Kidney tubule cell (primary cell): ENCODE data around the gene ANTXR1.
"Not testable (repeated sequence)": the region's sequence is repeated elsewhere in the genome, so short reads cannot be mapped to it uniquely, and the experiment has no call there.

ENCODE experiments used
- DNase-seq: peaks from one replicate; pipeline ENCODE4 v3.0.0-alpha.2; 2018; ENCODE audit warnings: low spot score

The ANTXR1 gene

DNA sequence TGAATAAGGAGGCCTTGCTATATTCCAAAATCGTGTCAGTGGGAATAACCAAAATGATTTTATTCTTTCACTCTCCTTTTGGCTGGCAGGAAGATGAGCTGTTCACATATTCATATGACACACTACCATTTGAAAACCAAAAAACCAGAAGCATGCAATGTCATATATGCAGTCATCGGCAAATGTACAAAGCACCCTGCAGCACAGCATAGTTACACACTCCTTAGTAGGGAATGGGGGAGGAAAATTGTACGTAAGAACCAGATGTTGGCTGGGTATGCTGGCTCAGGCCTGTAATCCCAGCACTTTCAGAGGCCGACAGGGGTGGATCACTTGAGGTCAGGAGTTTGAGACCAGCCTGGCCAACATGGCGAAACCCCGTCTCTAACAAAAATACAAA is 197.4 kb downstream of the ANTXR1 start:
- DNase-seq = no peak

GRCh38 chr2:69211048-69211447 is 198.1 kb downstream of the ANTXR1 start:
- DNase-seq = no peak

GRCh38 chr2:69211686-69212085 is 198.7 kb downstream of the ANTXR1 start:
- DNase-seq = no peak

GRCh38 chr2:69212238-69213028 is 199.5 kb downstream of the ANTXR1 start:
- DNase-seq = no peak

DNA sequence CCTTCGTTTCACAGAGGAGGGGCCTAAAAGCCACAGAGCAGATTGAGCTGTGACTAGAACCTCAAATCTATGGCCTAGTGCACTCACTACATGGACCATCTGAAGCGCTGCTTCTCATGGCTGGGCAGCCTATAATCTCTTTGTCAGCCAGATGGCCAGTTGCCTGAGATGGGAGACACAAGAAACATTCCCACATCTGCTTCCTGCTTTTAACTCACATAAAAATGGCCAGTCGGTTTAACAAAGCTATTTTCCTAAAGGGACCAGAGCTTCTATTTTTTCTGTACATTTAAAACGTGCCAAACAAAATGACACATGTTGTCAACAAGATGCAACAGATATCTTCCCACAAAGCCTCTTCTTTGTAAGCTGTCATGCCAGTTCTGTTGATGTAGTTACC is 200.2 kb downstream of the ANTXR1 start:
- DNase-seq = no peak

- DNase-seq = no peak
Measured at GRCh38 chr2:69213782-69214181, 200.8 kb downstream of the ANTXR1 start.

DNA sequence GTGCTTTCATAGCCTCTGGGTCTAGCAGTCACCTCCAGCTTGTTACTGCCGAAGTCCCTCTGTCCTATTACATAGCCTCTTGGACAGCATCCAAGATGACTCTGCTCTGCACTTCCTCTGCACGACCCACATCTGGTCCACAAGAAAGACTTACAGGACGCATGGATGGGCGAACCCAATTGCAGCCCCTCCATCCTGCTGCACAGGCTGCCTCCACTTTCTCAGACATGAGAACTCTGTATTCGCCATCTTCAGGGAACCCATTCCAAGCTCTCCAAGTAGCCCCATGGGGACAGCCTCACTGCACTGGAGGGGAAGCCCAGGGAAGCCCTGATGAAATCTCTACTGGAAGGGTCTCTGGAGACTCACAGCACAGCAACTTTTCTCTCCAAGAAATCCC is 201.9 kb downstream of the ANTXR1 start:
- DNase-seq = peak; percentile 71

DNA sequence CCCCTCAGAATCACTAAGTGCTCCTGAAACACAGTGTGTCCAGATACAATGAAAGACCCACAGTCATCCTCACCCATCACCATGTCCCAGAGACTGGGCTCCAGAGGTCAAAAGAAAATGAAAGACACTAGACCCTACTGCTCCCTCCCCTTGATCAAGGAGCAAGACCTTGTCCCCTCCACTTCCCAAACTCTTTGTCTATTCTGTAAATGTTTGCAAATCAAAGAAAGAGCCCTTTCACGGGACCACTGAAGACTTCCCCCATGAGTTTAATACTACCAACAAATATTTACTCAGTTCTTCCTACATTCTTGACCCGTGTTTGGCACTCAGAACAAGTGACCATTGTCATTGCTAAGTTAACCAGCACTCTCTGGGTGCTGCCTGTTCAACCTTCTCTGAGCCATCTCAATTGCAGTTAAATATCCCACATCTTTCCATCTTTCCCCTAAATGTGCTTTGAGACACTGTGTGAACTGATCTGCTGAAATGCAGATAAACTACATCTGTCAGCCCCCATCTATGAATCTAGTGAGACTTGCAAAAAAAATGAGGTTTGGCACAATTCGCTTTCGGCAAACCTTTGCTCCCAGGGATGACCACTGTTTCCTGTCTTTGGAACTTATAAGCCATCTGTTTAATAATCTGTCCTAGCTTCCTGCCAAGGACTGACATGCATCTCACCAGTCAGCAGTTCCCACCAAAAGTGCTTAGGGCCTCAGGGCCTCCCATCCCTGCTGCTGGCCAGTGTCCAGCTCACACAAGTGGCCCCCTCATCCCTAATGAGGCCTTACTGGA is 203.8 kb downstream of the ANTXR1 start:
- no peak for DNase-seq

GRCh38 chr2:69217333-69218080 is 204.5 kb downstream of the ANTXR1 start:
- no peak for DNase-seq

- DNase-seq = no peak
Measured at GRCh38 chr2:69221512-69221911, 208.5 kb downstream of the ANTXR1 start.

GRCh38 chr2:69221960-69222751 is 209.2 kb downstream of the ANTXR1 start:
- DNase-seq = peak; percentile 51

GRCh38 chr2:69222953-69223658 is 210.1 kb downstream of the ANTXR1 start:
- peak; percentile 35 for DNase-seq

- peak; percentile 26 for DNase-seq
Measured at GRCh38 chr2:69223759-69224511, 211.0 kb downstream of the ANTXR1 start.

DNA sequence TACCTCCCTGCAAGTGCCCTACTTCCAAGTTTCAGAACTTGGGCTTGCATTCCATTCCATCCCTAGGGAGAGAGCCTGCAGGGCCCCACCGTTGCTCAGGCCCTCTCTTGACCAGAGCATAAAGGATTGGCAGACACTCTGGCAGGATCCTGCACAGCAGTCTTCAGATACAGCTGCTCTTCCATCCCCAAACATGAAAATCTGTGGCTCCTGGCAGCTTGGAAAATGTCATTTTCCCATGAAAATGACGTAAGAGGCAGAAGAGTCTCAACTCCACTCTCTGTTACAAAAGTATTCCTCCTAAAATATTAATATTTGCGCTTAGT is 211.5 kb downstream of the ANTXR1 start:
- no peak for DNase-seq

DNA sequence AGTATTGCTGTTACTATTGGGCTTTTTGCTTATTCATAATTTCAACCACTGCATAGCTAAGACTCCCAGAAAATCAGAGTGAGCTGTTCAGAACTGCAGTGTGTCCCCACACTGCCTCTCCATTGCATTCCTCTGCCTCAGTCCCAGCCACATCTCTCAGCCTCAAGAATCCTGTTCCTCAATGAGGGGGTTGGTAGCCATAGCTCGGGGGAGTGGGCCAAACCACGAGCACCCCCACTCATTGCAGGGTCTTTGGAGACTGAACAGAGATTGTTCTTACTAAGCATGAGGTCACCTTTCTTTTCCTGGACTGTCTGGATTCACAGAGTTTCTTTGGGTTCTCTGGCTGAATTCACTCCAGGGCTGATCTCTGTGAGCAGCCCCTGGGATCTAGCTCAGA is 213.0 kb downstream of the ANTXR1 start:
- peak; percentile 66 for DNase-seq

DNA sequence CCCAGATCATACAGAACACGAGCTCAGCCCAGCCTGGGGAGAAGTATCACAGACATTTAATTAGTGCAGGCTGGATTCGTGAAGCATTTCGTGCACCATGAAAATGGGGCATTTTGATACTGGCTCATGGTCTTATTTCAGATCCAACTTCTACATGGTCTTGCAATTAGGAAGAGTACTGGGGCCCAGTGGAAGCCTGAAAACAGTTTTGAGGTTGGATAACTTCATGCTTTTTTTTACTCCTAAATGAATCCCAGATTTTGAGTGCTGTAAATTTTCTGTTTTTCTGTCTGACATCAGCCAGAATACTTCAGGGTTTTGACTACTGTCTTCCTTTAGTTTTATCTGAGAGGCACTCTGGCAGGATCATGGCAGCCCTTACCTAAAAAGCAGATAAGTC is 213.9 kb downstream of the ANTXR1 start:
- no peak for DNase-seq

- DNase-seq = no peak
Measured at GRCh38 chr2:69227716-69228115, 214.7 kb downstream of the ANTXR1 start.

- not testable (repeated sequence) for DNase-seq
Measured at GRCh38 chr2:69230946-69231345, 218.0 kb downstream of the ANTXR1 start.

GRCh38 chr2:69231612-69232277 is 218.8 kb downstream of the ANTXR1 start:
- no peak for DNase-seq

DNA sequence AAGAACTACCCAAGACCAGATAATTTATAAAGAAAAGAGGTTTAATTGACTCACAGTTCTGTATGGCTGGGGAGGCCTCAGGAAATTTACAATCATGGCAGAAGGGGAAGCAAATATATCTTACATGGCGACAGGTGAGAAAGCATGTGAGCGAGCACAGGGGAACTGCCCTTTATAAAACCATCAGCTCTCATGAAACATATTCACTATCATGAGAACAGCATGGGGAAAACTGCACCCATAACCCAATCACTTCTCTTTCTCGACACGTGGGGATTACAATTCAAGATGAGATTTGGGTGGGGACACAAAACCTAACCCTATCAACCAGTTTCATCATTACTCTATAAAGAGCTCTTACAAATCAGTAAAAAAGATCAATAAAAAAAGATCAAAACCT is 222.9 kb downstream of the ANTXR1 start:
- not testable (repeated sequence) for DNase-seq
